ENCODE measurements around the gene CAMK2A.

The CAMK2A gene

GRCh38 chr5:150184006-150184405 lies 105.6 kb downstream of the CAMK2A start:
- H3K9ac ChIP-seq (ENCODE audit: low read depth, low read length), result no peak overlapping the region
- H3K4me1 ChIP-seq (ENCODE audit: control insufficient read depth, insufficient read depth, low read length), result peaks cover 11% of the 10 kb centered on the region
- no peaks in the 10 kb centered on the region for H3K36me3 ChIP-seq (ENCODE audit: insufficient read depth, low read length)
- H3K27me3 ChIP-seq (ENCODE audit: control insufficient read depth, insufficient read depth, low read length), result peaks cover 51% of the 10 kb centered on the region
- no peak overlapping the region for H3K4me3 ChIP-seq (ENCODE audit: low read length)
- H3K4me2 ChIP-seq (ENCODE audit: low read length), result no peak overlapping the region
- no peaks in the 10 kb centered on the region for H3K9me3 ChIP-seq (replicated peaks; ENCODE audit: low read length)

- Histone ChIP-seq H3K4me1 (ENCODE audit: control insufficient read depth, insufficient read depth, low read length) (peaks cover 11% of the 10 kb centered on the region), H3K36me3 (ENCODE audit: insufficient read depth, low read length) (no peaks in the 10 kb centered on the region), H3K4me3 (ENCODE audit: low read length) (no peak overlapping the region), H3K4me2 (ENCODE audit: low read length) (no peak overlapping the region), H3K27me3 (ENCODE audit: control insufficient read depth, insufficient read depth, low read length) (peaks cover 45% of the 10 kb centered on the region), H3K9ac (ENCODE audit: low read depth, low read length) (no peak overlapping the region), H3K9me3 (replicated peaks; ENCODE audit: low read length) (no peaks in the 10 kb centered on the region)
Measured at GRCh38 chr5:150183436-150183835, 106.1 kb downstream of the CAMK2A start.

GRCh38 chr5:150182774-150183173 lies 106.8 kb downstream of the CAMK2A start:
- Histone ChIP-seq H3K9me3 (replicated peaks; ENCODE audit: low read length) (no peaks in the 10 kb centered on the region), H3K4me2 (ENCODE audit: low read length) (no peak overlapping the region), H3K4me1 (ENCODE audit: control insufficient read depth, insufficient read depth, low read length) (peaks cover 11% of the 10 kb centered on the region), H3K4me3 (ENCODE audit: low read length) (no peak overlapping the region), H3K36me3 (ENCODE audit: insufficient read depth, low read length) (no peaks in the 10 kb centered on the region), H3K9ac (ENCODE audit: low read depth, low read length) (no peak overlapping the region), H3K27me3 (ENCODE audit: control insufficient read depth, insufficient read depth, low read length) (peaks cover 38% of the 10 kb centered on the region)

- Histone ChIP-seq H3K4me3 (ENCODE audit: low read length) (no peak overlapping the region), H3K4me2 (ENCODE audit: low read length) (no peak overlapping the region), H3K36me3 (ENCODE audit: insufficient read depth, low read length) (no peaks in the 10 kb centered on the region), H3K9ac (ENCODE audit: low read depth, low read length) (no peak overlapping the region), H3K9me3 (replicated peaks; ENCODE audit: low read length) (no peaks in the 10 kb centered on the region), H3K4me1 (ENCODE audit: control insufficient read depth, insufficient read depth, low read length) (peaks cover 11% of the 10 kb centered on the region), H3K27me3 (ENCODE audit: control insufficient read depth, insufficient read depth, low read length) (peaks cover 31% of the 10 kb centered on the region)
Measured at GRCh38 chr5:150181766-150182545, 107.6 kb downstream of the CAMK2A start.

GRCh38 chr5:150181027-150181426 lies 108.5 kb downstream of the CAMK2A start:
- no peak overlapping the region for H3K4me2 ChIP-seq (ENCODE audit: low read length)
- H3K27me3 ChIP-seq (ENCODE audit: control insufficient read depth, insufficient read depth, low read length), result peaks cover 22% of the 10 kb centered on the region
- H3K4me1 ChIP-seq (ENCODE audit: control insufficient read depth, insufficient read depth, low read length), result peaks cover 11% of the 10 kb centered on the region
- no peaks in the 10 kb centered on the region for H3K36me3 ChIP-seq (ENCODE audit: insufficient read depth, low read length)
- H3K4me3 ChIP-seq (ENCODE audit: low read length), result no peak overlapping the region
- no peak overlapping the region for H3K9ac ChIP-seq (ENCODE audit: low read depth, low read length)
- H3K9me3 ChIP-seq (replicated peaks; ENCODE audit: low read length), result no peaks in the 10 kb centered on the region

- Histone ChIP-seq H3K9me3 (replicated peaks; ENCODE audit: low read length) (no peaks in the 10 kb centered on the region), H3K36me3 (ENCODE audit: insufficient read depth, low read length) (no peaks in the 10 kb centered on the region), H3K9ac (ENCODE audit: low read depth, low read length) (no peak overlapping the region), H3K4me1 (ENCODE audit: control insufficient read depth, insufficient read depth, low read length) (peaks cover 11% of the 10 kb centered on the region), H3K4me2 (ENCODE audit: low read length) (no peak overlapping the region), H3K4me3 (ENCODE audit: low read length) (no peak overlapping the region), H3K27me3 (ENCODE audit: control insufficient read depth, insufficient read depth, low read length) (peaks cover 19% of the 10 kb centered on the region)
Measured at GRCh38 chr5:150180241-150181026, 109.1 kb downstream of the CAMK2A start.

- Histone ChIP-seq H3K4me2 (ENCODE audit: low read length) (no peak overlapping the region), H3K27me3 (ENCODE audit: control insufficient read depth, insufficient read depth, low read length) (peaks cover 11% of the 10 kb centered on the region), H3K9me3 (replicated peaks; ENCODE audit: low read length) (no peaks in the 10 kb centered on the region), H3K4me1 (ENCODE audit: control insufficient read depth, insufficient read depth, low read length) (peaks cover 11% of the 10 kb centered on the region), H3K9ac (ENCODE audit: low read depth, low read length) (no peak overlapping the region), H3K4me3 (ENCODE audit: low read length) (no peak overlapping the region), H3K36me3 (ENCODE audit: insufficient read depth, low read length) (no peaks in the 10 kb centered on the region)
Measured at GRCh38 chr5:150179019-150179620, 110.5 kb downstream of the CAMK2A start.

- peaks cover 13% of the 10 kb centered on the region for H3K27me3 ChIP-seq (ENCODE audit: control insufficient read depth, insufficient read depth, low read length)
- peaks cover 11% of the 10 kb centered on the region for H3K4me1 ChIP-seq (ENCODE audit: control insufficient read depth, insufficient read depth, low read length)
- no peak overlapping the region for H3K9ac ChIP-seq (ENCODE audit: low read depth, low read length)
- H3K4me3 ChIP-seq (ENCODE audit: low read length), result no peak overlapping the region
- no peak overlapping the region for H3K4me2 ChIP-seq (ENCODE audit: low read length)
- H3K36me3 ChIP-seq (ENCODE audit: insufficient read depth, low read length), result no peaks in the 10 kb centered on the region
- H3K9me3 ChIP-seq (replicated peaks; ENCODE audit: low read length), result no peaks in the 10 kb centered on the region
Measured at GRCh38 chr5:150178262-150178661, 111.3 kb downstream of the CAMK2A start.

- Histone ChIP-seq H3K4me1 (ENCODE audit: control insufficient read depth, insufficient read depth, low read length) (peaks cover 11% of the 10 kb centered on the region), H3K4me2 (ENCODE audit: low read length) (no peak overlapping the region), H3K9ac (ENCODE audit: low read depth, low read length) (no peak overlapping the region), H3K36me3 (ENCODE audit: insufficient read depth, low read length) (no peaks in the 10 kb centered on the region), H3K9me3 (replicated peaks; ENCODE audit: low read length) (no peaks in the 10 kb centered on the region), H3K27me3 (ENCODE audit: control insufficient read depth, insufficient read depth, low read length) (peaks cover 14% of the 10 kb centered on the region), H3K4me3 (ENCODE audit: low read length) (no peak overlapping the region)
Measured at GRCh38 chr5:150177721-150178120, 111.9 kb downstream of the CAMK2A start.

- no peaks in the 10 kb centered on the region for H3K36me3 ChIP-seq (ENCODE audit: insufficient read depth, low read length)
- peaks cover 14% of the 10 kb centered on the region for H3K27me3 ChIP-seq (ENCODE audit: control insufficient read depth, insufficient read depth, low read length)
- H3K4me2 ChIP-seq (ENCODE audit: low read length), result no peak overlapping the region
- no peak overlapping the region for H3K9ac ChIP-seq (ENCODE audit: low read depth, low read length)
- peaks cover 11% of the 10 kb centered on the region for H3K4me1 ChIP-seq (ENCODE audit: control insufficient read depth, insufficient read depth, low read length)
- no peak overlapping the region for H3K4me3 ChIP-seq (ENCODE audit: low read length)
- H3K9me3 ChIP-seq (replicated peaks; ENCODE audit: low read length), result no peaks in the 10 kb centered on the region
Measured at GRCh38 chr5:150176745-150177477, 112.7 kb downstream of the CAMK2A start.

- no peaks in the 10 kb centered on the region for H3K9me3 ChIP-seq (replicated peaks; ENCODE audit: low read length)
- H3K27me3 ChIP-seq (ENCODE audit: control insufficient read depth, insufficient read depth, low read length), result peaks cover 21% of the 10 kb centered on the region
- H3K4me2 ChIP-seq (ENCODE audit: low read length), result no peak overlapping the region
- no peaks in the 10 kb centered on the region for H3K36me3 ChIP-seq (ENCODE audit: insufficient read depth, low read length)
- H3K4me1 ChIP-seq (ENCODE audit: control insufficient read depth, insufficient read depth, low read length), result peaks cover 5% of the 10 kb centered on the region
- H3K4me3 ChIP-seq (ENCODE audit: low read length), result no peak overlapping the region
- no peak overlapping the region for H3K9ac ChIP-seq (ENCODE audit: low read depth, low read length)
Measured at GRCh38 chr5:150175536-150175935, 114.0 kb downstream of the CAMK2A start.

Measured in skeletal muscle satellite cell (primary cell).